OCI-LY7 (cell line): ENCODE measurements around the gene ITGB2.

ENCODE experiments used
- CTCF ChIP-seq: fragments of 200-600 bp; sonication (generic); conservative IDR thresholded peaks from 2 replicates; pipeline ENCODE4 v1.5.1; 2014; ENCODE audit warnings: mild to moderate bottlenecking, antibody characterized with exemption, low read length, moderate library complexity, mixed read lengths
- EZH2phosphoT487 ChIP-seq: fragments of 200-600 bp; sonication (generic); IDR thresholded peaks from 2 replicates; pipeline ENCODE4 v1.6.1; 2018; ENCODE audit warnings: low read depth, borderline replicate concordance, mild to moderate bottlenecking, mixed run types, antibody characterized with exemption, low read length, moderate library complexity, mixed read lengths

- TF ChIP-seq CTCF (no peak), EZH2phosphoT487 (no peak)
These were observed 37.4 kb downstream of the ITGB2 start for GRCh38 chr21:44883250-44883649.
